HEK293T (cell line): ENCODE results near the gene RAB11A.
"Not testable (repeated sequence)": the region's sequence is repeated elsewhere in the genome, so short reads cannot be mapped to it uniquely, and the experiment has no call there.

Source experiments
- CTCF ChIA-PET: fragments of 350-600 bp; formaldehyde crosslinking; extraction: SDS; loops from one replicate; lab custom pipeline; 2021; ENCODE audit warnings: antibody characterized with exemption, inconsistent platforms; lab: Yijun Ruan, JAX
- POLR2A ChIA-PET: fragments of 350-600 bp; formaldehyde crosslinking; extraction: SDS; loops from one replicate; lab custom pipeline; 2020; ENCODE audit warnings: antibody characterized with exemption, inconsistent platforms; lab: Yijun Ruan, JAX
- DNase-seq: peaks from one replicate; pipeline ENCODE4 v3.0.0; 2012; ENCODE audit warnings: mixed read lengths; ENCODE audit errors: extremely low spot score
- ARNT ChIP-seq: fragments of 450-650 bp; IDR thresholded peaks from 2 replicates; pipeline ENCODE4 v1.6.1; 2017; ENCODE audit warnings: mild to moderate bottlenecking
- BHLHE40 ChIP-seq: fragments of 450-650 bp; IDR thresholded peaks from 2 replicates; pipeline ENCODE4 v1.6.1; 2016; ENCODE audit warnings: mild to moderate bottlenecking, moderate library complexity, borderline replicate concordance
- CTBP1 ChIP-seq: fragments of 450-650 bp; IDR thresholded peaks from 2 replicates; pipeline ENCODE4 v1.6.1; 2016; ENCODE audit warnings: borderline replicate concordance
- ELF4 ChIP-seq: fragments of 450-650 bp; IDR thresholded peaks from 2 replicates; pipeline ENCODE4 v1.6.1; 2017; ENCODE audit warnings: antibody characterized with exemption
- FOXA1 ChIP-seq: fragments of 450-650 bp; IDR thresholded peaks from 2 replicates; pipeline ENCODE4 v1.6.1; 2016; ENCODE audit warnings: mild to moderate bottlenecking
- FOXK2 ChIP-seq: fragments of 450-650 bp; IDR thresholded peaks from 2 replicates; pipeline ENCODE4 v1.6.1; 2016; ENCODE audit warnings: mild to moderate bottlenecking
- FOXM1 ChIP-seq: fragments of 450-650 bp; IDR thresholded peaks from 2 replicates; pipeline ENCODE4 v1.6.1; 2017; ENCODE audit warnings: mild to moderate bottlenecking, borderline replicate concordance
- L3MBTL2 ChIP-seq: fragments of 450-650 bp; conservative IDR thresholded peaks from 2 replicates; pipeline ENCODE4 v1.6.1; 2016; ENCODE audit warnings: mild to moderate bottlenecking
- LEF1 ChIP-seq: fragments of 450-650 bp; IDR thresholded peaks from 2 replicates; pipeline ENCODE4 v1.6.1; 2017; ENCODE audit warnings: mild to moderate bottlenecking, borderline replicate concordance
- NFRKB ChIP-seq: fragments of 450-650 bp; IDR thresholded peaks from 2 replicates; pipeline ENCODE4 v1.6.1; 2016; ENCODE audit warnings: mild to moderate bottlenecking, moderate library complexity
- SP1 ChIP-seq: fragments of 450-650 bp; IDR thresholded peaks from 2 replicates; pipeline ENCODE4 v1.6.1; 2017
- TARDBP ChIP-seq: fragments of 450-650 bp; IDR thresholded peaks from 2 replicates; pipeline ENCODE4 v1.6.1; 2016
- ZNF384 ChIP-seq: fragments of 450-650 bp; IDR thresholded peaks from 2 replicates; pipeline ENCODE4 v1.6.1; 2016
- TF ChIP-seq, protein P1 (sequence below): fragments of 450-650 bp; IDR thresholded peaks from 2 replicates; pipeline ENCODE4 v1.6.1; 2016

The RAB11A gene

DNA sequence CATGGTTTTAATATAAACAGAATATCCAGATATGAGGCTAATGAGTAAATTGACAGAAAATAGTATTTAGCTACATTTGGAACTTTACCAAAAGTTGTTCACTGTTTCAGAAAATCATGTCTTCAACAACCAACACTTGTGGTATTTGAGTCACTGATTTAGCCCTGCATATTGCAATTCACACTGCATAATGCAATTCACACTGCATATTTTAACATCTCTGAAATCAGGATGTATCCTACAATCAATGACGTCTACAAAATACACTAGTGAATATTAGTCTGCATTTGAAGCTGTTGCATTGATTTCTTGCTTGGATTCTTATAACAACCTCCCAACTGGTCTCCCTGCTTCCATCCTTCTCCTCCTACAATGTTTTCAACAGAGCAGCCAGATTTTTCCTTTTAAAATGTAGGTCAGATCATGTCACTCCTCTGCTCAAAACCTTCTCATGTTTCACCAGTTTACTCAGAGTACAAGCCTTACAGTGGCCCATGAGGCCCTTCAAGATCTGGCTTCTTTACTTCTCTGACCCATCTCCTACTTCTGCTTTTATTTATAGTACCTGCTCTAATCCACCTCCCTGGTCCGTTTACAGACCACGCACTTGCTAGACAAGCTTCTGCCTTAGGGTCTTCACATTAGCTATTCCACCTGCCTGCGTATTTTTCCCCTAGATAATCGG lies 11.4 kb upstream of the RAB11A start:
- ChIA-PET POLR2A (interaction anchor here (1.3 to 2.8 kb wide), 2 partner anchors 10 to 12 kb away, joined by 3 to 22 read pairs; partner anchors contain the start of gene RAB11A), CTCF (interaction anchor here (0.6 to 2.8 kb wide), 9 partner anchors 10 to 473 kb away, joined by 3 to 32 read pairs (median 7); partner anchors contain the start of gene RAB11A)
- no peak for DNase-seq
- TF ChIP-seq FOXK2 (no peak), SP1 (no peak), ARNT (no peak), FOXM1 (no peak), FOXA1 (no peak), L3MBTL2 (no peak), NFRKB (no peak)
- TF ChIP-seq, protein P1, sequence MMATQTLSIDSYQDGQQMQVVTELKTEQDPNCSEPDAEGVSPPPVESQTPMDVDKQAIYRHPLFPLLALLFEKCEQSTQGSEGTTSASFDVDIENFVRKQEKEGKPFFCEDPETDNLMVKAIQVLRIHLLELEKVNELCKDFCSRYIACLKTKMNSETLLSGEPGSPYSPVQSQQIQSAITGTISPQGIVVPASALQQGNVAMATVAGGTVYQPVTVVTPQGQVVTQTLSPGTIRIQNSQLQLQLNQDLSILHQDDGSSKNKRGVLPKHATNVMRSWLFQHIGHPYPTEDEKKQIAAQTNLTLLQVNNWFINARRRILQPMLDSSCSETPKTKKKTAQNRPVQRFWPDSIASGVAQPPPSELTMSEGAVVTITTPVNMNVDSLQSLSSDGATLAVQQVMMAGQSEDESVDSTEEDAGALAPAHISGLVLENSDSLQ = no peak

DNA sequence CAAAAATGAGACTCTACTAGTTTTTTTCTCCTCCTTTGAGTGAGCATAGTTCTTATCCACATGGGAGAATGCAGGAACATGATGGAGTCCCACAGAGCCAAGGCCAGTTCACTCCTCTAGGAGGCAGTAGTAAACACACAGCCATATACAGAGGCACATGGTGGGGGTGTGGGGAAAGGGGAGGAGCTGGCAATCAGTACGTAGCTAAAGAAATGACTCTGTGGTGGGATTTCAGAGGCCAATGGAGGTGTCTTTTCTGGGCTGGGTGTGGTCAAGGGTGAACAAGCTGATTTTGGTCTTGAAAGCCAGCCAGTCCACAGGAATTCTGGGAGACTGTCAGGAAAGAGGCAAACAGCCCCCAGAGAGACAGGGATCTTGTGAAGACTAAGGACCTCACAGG lies 6.6 kb upstream of the RAB11A start:
- ChIA-PET POLR2A (interaction anchor here (0.9 to 1.4 kb wide), 5 partner anchors 8 to 252 kb away, joined by 3 to 8 read pairs (median 4); partner anchors contain the start of genes DENND4A and INTS14), CTCF (interaction anchor here (0.5 to 1.8 kb wide), 14 partner anchors 9 to 432 kb away, joined by 3 to 5 read pairs (median 3); no protein-coding TSS in a partner anchor)
- peak; percentile 81 for DNase-seq

DNA sequence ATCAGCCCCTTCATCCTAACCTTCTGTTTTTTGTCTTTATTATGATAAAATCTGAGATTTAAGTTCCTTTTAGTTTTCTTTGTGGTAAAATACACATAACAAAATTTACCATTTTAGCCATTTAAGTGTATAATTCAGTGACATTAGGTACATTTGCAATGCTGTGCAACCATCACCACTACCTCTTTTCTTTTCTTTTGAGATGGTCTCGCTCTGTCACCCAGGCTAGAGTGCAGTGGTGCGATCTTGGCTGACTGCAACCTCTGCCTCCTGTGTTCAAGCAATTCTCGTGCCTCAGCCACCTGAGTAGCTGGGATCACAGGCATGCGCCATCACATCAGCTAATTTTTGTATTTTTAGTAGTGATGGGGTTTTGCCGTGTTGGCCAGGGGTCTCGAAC lies 6.2 kb upstream of the RAB11A start:
- DNase-seq = no peak
- TF ChIP-seq, protein P1 = no peak
- no peak for TF ChIP-seq TARDBP
- TF ChIP-seq ELF4 = no peak
- TF ChIP-seq ZNF384 = no peak
- no peak for TF ChIP-seq CTBP1
- no peak for TF ChIP-seq ARNT
- no peak for TF ChIP-seq FOXK2
- TF ChIP-seq BHLHE40 = no peak
- ChIA-PET POLR2A (interaction anchor here (0.9 to 1.4 kb wide), 5 partner anchors 8 to 252 kb away, joined by 3 to 8 read pairs (median 4); partner anchors contain the start of genes DENND4A and INTS14), CTCF (interaction anchor here (0.5 to 1.8 kb wide), 14 partner anchors 9 to 431 kb away, joined by 3 to 5 read pairs (median 3); no protein-coding TSS in a partner anchor)

More for the DNA sequence above, 6.6 kb upstream of the RAB11A start:
- peak; percentile 50; the same call in 1 of the 2 replicates for TF ChIP-seq FOXK2
- TF ChIP-seq, protein P1 = peak; percentile 73
- TF ChIP-seq LEF1 = no peak
- peak; percentile 68 for TF ChIP-seq L3MBTL2

DNA sequence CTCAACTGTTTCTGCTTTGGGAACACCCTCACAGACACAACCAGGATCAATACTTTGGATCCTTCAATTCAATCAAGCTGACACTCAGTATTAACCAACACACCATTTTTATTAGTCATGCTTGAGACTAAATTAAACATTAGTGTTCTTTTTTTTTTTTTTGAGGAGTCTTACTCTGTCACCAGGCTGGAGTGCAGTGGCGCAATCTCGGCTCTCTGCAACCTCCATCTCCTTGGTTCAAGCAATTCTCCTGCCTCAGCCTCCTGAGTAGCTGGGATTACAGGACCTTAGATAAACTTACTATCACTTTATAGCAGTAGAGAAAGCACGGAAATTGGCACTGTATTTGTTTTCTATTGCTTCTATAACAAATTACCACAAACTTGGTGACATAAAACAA lies 2.0 kb upstream of the RAB11A start:
- no peak for TF ChIP-seq ZNF384
- no peak for TF ChIP-seq FOXK2
- TF ChIP-seq FOXM1 = no peak
- no peak for TF ChIP-seq BHLHE40
- CTCF ChIA-PET = interaction anchor here (0.6 to 5.0 kb wide), 2 partner anchors 10 to 374 kb away, joined by 4 to 32 read pairs; no protein-coding TSS in a partner anchor
- POLR2A ChIA-PET = interaction anchor here (0.7 kb wide), 1 partner anchor 10 kb away, joined by 3 read pairs; no protein-coding TSS in a partner anchor
- no peak for DNase-seq

DNA sequence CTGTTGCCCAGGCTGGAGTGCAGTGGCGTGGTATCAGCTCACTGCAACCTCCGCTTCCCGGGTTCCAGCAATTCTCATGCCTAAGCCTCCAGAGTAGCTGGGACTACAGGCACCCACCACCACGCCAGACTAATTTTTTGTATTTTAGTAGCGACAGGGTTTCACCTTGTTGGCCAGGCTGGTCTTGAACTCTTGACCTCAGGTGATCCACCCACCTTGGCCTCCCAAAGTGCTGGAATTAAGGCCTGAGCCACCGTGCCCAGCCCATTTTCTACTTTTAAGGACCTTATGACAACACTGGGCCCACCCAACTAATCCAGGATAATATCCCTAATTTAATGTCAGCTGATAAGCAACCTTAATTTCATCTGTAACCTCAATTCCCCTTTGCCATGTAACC lies 1.4 kb upstream of the RAB11A start:
- CTCF ChIA-PET = interaction anchor here (1.2 to 5.0 kb wide), 2 partner anchors 11 to 33 kb away, joined by 6 to 32 read pairs; no protein-coding TSS in a partner anchor
- not testable (repeated sequence) for DNase-seq
- POLR2A ChIA-PET = interaction anchor here (0.7 to 3.5 kb wide), 2 partner anchors 11 to 77 kb away, joined by 3 to 29 read pairs; partner anchors contain the start of gene DENND4A

DNA sequence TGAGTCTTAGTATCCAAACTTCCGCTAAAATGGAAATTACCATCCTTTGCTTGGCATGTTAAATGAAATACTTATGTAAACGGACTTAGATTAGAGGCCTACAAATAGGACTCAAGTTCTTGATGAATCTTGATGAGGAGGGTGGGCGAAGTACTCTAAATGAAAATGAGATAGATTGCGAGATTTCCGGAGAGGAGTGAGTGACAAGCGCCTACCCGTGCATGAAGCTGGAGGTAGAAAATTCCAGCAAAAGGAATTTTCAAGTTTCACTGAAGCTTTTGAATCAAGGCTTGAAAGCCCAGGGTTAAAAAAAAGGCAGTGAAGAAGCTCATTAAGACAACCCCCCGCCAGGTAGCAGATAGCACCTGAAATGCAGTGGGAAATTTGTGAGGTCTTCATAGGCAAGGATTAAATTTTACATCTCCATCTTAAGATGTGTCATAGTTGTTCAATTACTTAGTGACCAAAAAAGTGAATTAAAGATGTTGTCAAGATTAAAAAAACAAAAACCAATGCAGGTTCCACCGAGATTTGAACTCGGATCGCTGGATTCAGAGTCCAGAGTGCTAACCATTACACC lies 655 bp upstream of the RAB11A start:
- no peak for DNase-seq
- POLR2A ChIA-PET = interaction anchor here (0.6 to 3.5 kb wide), 40 partner anchors 9 to 683 kb away, joined by 3 to 29 read pairs (median 5); partner anchors contain the start of genes CLPX, DENND4A, DIS3L and INTS14
- TF ChIP-seq ZNF384 (peak; percentile 41; the same call in 1 of the 2 replicates), ARNT (no peak)
- CTCF ChIA-PET = interaction anchor here (0.5 to 5.0 kb wide), 6 partner anchors 11 to 182 kb away, joined by 3 to 32 read pairs (median 5); no protein-coding TSS in a partner anchor
